ENCODE results near the gene RXFP4.
"Not testable (repeated sequence)": the region's sequence is repeated elsewhere in the genome, so short reads cannot be mapped to it uniquely, and the experiment has no call there.

Gene RXFP4

DNA sequence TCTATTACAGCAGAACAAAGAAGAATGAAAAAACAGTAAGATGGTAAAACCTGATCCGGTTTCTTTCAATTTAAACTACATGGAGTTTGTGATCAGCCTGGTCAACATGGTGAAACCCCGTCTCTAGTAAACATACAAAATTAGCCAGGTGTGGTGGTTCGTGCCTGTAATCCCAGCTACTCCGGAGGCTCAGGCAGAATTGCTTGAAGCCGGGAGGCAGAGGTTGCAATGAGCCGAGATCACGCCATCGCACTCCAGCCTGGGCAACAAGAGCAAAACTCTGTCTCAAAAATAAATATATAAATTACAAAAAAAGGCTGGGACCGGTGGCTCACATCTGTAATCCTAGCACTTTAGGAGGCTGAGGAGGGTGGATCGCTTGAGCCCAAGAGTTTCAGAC, 10.7 kb upstream of the RXFP4 start:
- not testable (repeated sequence) for DNase-seq

DNA sequence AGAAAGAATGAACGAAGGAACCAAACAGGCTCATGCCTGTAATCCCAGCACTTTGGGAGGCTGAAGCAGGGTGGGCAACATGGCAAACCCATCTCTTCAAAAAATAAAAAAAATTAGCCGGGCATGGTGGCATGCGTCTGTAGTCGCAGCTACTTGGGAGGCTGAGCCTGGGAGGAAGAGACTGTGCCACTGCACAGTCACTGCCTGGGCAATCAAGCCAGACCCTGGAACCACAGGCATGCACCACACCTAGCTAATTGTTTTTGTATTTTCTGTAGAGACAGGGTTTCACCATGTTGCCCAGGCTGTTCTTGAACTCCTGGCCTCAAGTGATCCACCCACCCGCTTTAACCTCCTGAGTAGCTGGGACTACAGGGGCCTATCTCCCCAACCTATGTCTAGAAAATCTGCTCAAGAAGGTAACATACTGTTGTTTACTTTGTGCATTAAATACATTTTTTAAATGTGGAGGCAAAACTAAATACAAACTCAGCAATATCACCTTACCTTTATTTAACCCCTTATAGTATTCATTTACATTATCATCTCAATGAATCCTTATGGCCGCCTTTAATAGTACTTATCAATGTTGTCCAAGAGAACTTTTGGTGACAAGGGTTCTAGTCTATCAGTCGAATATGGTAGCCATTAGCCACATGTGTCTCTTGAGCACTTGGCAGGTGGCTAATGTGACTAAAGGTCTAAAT, 10.0 kb upstream of the RXFP4 start:
- no peak for DNase-seq

DNA sequence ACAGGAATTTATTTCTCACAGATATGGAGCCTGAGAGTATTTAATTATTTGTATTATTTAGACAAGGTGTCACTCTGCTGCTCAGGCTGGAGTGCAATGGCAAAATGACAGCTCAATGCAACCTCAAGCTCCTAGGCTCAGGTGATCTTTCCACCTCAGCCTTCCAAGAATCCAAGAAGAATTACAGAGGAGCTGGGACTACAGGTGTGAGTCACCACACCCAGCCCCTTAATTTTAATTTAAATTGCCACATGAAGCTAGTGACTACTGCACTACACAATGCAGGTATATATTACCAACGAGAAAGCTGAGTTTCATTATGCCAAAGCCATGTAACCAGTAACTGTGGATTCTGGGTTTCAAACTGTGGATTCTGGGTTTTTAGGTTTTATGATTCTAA, 9.4 kb upstream of the RXFP4 start:
- no peak for DNase-seq

- no peak for DNase-seq
Observed at GRCh38 chr1:155932487-155932886, 9.0 kb upstream of the RXFP4 start.

DNA sequence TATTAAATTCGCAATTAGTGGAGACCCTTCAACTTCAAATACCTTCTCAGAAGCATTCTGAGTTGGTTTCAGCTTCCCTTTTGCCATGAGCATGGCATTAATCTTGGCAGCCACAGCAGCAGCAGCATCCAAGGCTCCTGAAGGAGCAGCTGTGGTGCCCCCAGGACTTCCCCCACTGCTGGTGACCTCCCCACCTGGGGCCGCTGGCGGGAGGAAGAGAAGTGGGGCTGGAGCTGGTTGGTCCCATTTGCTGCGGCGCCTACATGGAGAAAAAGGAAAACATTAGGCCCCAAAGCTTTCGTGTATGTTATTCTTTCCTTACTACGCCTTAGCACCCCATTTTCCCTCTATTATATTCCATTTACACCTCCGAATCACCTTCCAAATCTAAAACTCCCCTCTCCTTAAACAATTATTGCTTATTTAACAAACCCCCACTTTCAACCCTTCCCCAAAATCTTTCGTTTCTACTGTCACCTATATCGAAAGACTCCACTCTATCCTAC, 7.8 kb upstream of the RXFP4 start:
- no peak for DNase-seq

GRCh38 chr1:155934097-155934935, 7.1 kb upstream of the RXFP4 start, which contains the start of gene KHDC4:
Gene KHDC4, minus strand, starts transcription at chr1:155934413. Its CDS starts 40 bp downstream, at chr1:155934373.
- peak; percentile 73 to 98 (median 95) for DNase-seq

GRCh38 chr1:155934936-155935590, 6.4 kb upstream of the RXFP4 start:
- DNase-seq: no peak

DNA sequence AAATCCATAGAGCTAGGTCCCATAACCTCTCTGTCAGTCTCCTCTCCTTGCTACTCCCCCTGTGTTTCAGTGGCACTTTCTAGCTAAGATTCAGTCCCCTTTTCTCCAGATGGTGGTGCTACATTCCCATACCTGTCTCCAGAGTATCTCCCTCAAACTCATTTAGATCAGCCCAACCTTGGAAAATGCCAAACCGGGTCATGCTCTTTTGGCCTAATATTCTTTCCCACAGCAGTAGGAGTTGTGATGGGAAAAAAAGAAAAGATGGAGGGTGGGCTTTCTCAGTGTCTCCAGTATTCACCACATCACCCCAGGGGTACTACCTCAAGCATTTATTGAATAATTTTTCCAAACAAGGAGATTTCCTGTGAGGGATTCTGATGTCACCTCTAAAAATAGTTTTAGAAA, 3.2 kb upstream of the RXFP4 start:
- peak in 12 of 56 donors; percentile 12 to 50 (median 31) for DNase-seq

- no peak for DNase-seq
Observed at GRCh38 chr1:155940482-155940992, 901 bp upstream of the RXFP4 start.

DNA sequence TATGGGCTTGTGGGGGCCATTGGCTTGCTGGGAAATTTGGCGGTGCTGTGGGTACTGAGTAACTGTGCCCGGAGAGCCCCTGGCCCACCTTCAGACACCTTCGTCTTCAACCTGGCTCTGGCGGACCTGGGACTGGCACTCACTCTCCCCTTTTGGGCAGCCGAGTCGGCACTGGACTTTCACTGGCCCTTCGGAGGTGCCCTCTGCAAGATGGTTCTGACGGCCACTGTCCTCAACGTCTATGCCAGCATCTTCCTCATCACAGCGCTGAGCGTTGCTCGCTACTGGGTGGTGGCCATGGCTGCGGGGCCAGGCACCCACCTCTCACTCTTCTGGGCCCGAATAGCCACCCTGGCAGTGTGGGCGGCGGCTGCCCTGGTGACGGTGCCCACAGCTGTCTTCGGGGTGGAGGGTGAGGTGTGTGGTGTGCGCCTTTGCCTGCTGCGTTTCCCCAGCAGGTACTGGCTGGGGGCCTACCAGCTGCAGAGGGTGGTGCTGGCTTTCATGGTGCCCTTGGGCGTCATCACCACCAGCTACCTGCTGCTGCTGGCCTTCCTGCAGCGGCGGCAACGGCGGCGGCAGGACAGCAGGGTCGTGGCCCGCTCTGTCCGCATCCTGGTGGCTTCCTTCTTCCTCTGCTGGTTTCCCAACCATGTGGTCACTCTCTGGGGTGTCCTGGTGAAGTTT, 550 bp downstream of the RXFP4 start:
- DNase-seq: no peak

- DNase-seq: no peak
Observed at GRCh38 chr1:155942578-155943141, 1.2 kb downstream of the RXFP4 start.

DNA sequence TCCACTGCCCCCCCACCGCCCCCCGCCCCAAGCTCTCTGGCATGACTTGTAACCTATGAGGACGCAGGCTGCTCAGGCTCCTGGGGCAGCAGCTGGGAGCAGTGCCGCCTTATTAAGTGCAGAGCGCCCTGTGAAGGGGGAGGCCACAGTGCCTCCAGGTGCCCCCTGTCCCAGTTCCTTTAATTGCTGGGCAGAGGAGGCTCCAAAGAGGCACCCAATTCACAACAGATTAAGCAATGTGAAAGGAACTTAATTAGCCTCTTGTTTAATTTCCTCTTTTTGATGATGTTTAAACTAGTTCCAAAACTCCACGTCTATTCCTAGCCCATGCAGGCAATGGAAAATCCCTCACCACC, 3.0 kb downstream of the RXFP4 start:
- DNase-seq: no peak

- no peak for DNase-seq
Observed at GRCh38 chr1:155946633-155947219, 5.3 kb downstream of the RXFP4 start.

- no peak for DNase-seq
Observed at GRCh38 chr1:155947292-155947691, 5.9 kb downstream of the RXFP4 start.

DNA sequence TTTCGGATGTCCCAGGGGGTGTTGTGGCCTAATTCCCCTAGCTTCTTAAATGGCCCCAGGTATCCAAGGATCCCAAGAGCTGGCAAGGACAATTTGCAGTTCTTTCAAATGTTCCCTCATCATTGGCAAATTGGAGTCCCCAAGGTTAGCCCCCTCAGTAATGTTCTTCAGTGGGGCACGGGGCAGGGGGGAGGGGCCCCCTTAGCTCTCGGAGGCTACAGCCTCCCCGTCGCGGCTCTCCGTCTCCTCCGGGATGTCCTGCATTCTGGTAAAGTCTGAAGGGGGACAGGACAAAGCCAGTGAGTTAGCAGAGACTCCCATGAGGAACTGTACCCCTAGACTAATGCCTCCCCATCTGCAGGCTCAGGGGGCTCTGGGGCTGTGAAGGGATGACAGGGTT, 6.3 kb downstream of the RXFP4 start:
- no peak for DNase-seq

- no peak for DNase-seq
Observed at GRCh38 chr1:155950829-155951228, 9.4 kb downstream of the RXFP4 start.

GRCh38 chr1:155951753-155952504, 10.5 kb downstream of the RXFP4 start:
- DNase-seq: no peak

DNA sequence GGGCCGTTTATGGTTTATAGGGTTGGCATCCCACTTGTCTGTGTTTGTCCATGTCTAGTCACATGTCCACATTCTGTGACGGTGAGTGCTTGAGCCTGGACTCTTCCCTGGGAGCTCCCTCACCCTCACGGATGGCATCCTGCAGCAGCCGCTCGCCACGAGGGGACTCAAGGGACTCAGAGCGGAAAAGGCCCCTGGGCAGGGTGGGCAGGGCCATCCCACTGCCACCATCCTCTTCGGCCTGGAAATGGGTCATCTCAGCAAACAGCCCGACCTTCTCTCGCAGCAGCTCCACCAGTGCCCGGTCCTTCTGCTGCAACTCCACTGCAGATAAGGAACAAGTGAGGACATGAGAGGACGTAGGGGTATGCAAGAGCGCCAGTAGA, 11.1 kb downstream of the RXFP4 start:
- DNase-seq: no peak

- DNase-seq: no peak
Observed at GRCh38 chr1:155954645-155955044, 13.2 kb downstream of the RXFP4 start.
